Uterus (tissue), 2 donors: ENCODE measurements around the gene CXXC5.

Experiments used
- POLR2A ChIP-seq, 2 donors: fragments of 450-650 bp; IDR thresholded peaks; one replicate each; pipeline ENCODE4 v1.6.1; 2016; ENCODE audit warnings: antibody characterized with exemption in 2 of 2, mild to moderate bottlenecking in 1 of 2, moderate library complexity in 1 of 2
- TF ChIP-seq, protein P1 (sequence below), 4 experiments: fragments of 200-600 bp in 2 of 4; fragments of 450-650 bp in 2 of 4; sonication (generic) in 2 of 4; IDR thresholded peaks; one replicate each; pipeline ENCODE4 v1.5.1; 2016 to 2019; ENCODE audit warnings: antibody characterized with exemption in 4 of 4, mild to moderate bottlenecking in 2 of 4, moderate library complexity in 1 of 4

DNA sequence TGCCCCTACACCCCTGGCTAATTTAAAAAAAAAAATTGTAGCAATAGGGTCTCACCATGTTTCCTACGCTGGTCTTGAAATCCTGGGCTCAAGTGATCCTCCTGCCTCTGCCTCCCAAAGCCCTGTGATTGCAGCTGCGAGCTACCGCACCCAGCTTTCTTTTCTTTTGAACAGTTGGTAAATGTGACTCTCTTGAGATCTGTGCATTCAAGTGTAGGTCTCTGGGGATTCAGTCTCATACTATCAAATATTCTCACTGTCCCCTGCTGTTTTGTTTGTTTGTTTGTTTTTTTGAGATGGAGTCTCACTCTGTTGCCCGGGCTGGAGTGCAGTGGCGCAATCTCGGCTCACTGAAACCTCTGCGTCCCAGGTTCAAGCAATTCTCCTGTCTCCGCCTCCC lies 42.3 kb upstream of the CXXC5 start:
- TF ChIP-seq, protein P1, sequence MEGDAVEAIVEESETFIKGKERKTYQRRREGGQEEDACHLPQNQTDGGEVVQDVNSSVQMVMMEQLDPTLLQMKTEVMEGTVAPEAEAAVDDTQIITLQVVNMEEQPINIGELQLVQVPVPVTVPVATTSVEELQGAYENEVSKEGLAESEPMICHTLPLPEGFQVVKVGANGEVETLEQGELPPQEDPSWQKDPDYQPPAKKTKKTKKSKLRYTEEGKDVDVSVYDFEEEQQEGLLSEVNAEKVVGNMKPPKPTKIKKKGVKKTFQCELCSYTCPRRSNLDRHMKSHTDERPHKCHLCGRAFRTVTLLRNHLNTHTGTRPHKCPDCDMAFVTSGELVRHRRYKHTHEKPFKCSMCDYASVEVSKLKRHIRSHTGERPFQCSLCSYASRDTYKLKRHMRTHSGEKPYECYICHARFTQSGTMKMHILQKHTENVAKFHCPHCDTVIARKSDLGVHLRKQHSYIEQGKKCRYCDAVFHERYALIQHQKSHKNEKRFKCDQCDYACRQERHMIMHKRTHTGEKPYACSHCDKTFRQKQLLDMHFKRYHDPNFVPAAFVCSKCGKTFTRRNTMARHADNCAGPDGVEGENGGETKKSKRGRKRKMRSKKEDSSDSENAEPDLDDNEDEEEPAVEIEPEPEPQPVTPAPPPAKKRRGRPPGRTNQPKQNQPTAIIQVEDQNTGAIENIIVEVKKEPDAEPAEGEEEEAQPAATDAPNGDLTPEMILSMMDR (IDR thresholded peaks at IDR 0.05) = no peak
- no peak for TF ChIP-seq POLR2A (IDR thresholded peaks at IDR 0.05)
